HG02870 (cell line): Measurements from ENCODE around the gene KSR1.
"Not testable (repeated sequence)": the region's sequence is repeated elsewhere in the genome, so short reads cannot be mapped to it uniquely, and the experiment has no call there.

Source experiments
- ATAC-seq: cut with Tn5 transposase; IDR thresholded peaks from one replicate; pipeline ENCODE4 v1.9.1; 2021; ENCODE audit warnings: mild to moderate bottlenecking, moderate library complexity; ENCODE audit not compliant: unreplicated experiment

The KSR1 gene

DNA sequence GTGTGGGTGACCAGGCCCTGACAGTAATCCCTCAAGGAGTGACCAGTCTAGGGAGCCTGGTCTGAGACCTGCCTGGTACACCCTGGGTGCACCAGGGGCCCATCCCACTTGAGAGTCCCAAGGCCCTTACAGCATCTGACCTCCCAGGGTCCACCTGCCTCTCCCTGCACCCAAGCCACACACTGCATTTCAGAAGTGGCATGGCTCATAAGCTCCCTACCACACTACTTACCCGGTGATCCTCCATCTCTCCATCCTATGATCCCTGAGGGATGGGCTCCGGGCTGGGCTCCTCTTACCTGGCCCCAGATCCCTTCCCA is 215.3 kb downstream of the KSR1 start:
- no peak for ATAC-seq

DNA sequence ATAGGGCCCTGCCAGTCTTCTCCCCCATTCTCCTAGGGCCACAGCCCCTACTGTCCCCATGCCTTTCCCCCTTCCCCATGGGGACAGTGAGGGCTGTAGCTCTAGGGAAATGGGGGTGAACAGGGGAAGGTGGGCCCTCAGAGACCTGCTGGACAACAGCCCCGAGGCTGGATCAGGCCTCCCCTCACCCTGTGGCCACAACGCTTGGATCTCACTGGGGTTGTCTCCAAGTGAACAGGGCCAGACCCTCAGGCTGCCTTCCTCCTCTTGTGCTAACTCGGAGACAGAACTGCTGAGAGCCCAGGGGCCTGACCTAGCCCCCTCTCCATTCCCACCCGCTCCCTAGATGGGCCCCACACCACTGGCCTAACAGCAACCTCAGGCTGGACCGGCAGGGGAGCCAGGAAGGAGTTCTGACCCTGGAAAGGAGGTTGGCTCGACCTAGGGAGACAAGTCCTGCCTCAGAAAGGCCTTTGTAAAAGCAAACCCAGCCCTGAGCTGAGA is 215.8 kb downstream of the KSR1 start:
- ATAC-seq = not testable (repeated sequence)

DNA sequence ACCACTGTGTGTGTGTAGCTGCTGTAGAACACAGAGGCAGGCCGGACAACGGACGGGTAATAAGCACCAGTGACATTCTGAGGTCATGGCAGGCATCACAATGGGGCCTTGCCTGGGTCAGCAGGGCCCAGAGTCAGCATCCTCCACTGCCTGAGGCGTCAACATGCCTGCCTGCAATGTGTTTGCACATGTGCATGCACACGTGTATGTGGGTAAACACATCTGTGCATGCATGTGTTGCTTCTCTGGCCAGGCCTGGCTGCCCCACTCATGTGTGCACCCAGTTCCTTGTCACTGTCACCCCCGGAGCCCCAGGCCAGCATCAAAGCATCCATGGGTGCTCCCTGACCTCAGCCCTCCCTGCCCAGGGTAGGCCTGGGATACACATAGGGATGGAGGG is 218.1 kb downstream of the KSR1 start:
- ATAC-seq = no peak
